H7 (cell line): ENCODE results near the gene GBP6. TPM values are rescaled to one million over a fixed set of nuclear protein-coding genes. Genes with fewer than 3 reads are reported as not detected.
"Not testable (repeated sequence)": the region's sequence is repeated elsewhere in the genome, so short reads cannot be mapped to it uniquely, and the experiment has no call there.

Source experiments
- DNase-seq: peaks from one replicate; pipeline ENCODE4 v3.0.0; 2012
- H3K27me3 ChIP-seq: 2 replicates; pipeline ENCODE4 v1.6.0; 2011; ENCODE audit warnings: mild to moderate bottlenecking, low read length; ENCODE audit not compliant: control insufficient read depth, insufficient read depth
- H3K36me3 ChIP-seq: replicated peaks from 2 replicates; pipeline ENCODE4 v1.5.1; 2011; ENCODE audit warnings: low read length; ENCODE audit not compliant: control insufficient read depth, insufficient read depth
- H3K4me3 ChIP-seq: 2 replicates; pipeline ENCODE4 v1.5.1; 2011; ENCODE audit warnings: low read depth, mild to moderate bottlenecking, control low read depth, low read length, moderate library complexity; ENCODE audit not compliant: insufficient read depth
- total RNA-seq: library from RNA; depleted of rRNA; stranded (reverse); fragments of >200 nt; shearing (Covaris generic); gene quantifications from 2 replicates; pipeline ENCODE4 v1.2.3, GENCODE V29; 2014; rRNA removed

Gene GBP6
- total RNA-seq, 1 experiment from 2014 or later: not detected

- Histone ChIP-seq H3K4me3 (no peak overlapping the region), H3K27me3 (no peaks in the 10 kb centered on the region), H3K36me3 (no peaks in the 10 kb centered on the region)
- DNase-seq: no peak
Observed at GRCh38 chr1:89394851-89395250, 31.0 kb downstream of the GBP6 start.

- no peak for DNase-seq
- no peaks in the 10 kb centered on the region for H3K27me3 ChIP-seq
- H3K4me3 ChIP-seq: no peak overlapping the region
- no peaks in the 10 kb centered on the region for H3K36me3 ChIP-seq
Observed at GRCh38 chr1:89396902-89397301, 33.0 kb downstream of the GBP6 start.

- H3K27me3 ChIP-seq: no peaks in the 10 kb centered on the region
- no peak overlapping the region for H3K4me3 ChIP-seq
- peak; percentile 7 for DNase-seq
- H3K36me3 ChIP-seq: no peaks in the 10 kb centered on the region
Observed at GRCh38 chr1:89405275-89405929, 41.5 kb downstream of the GBP6 start.

- Histone ChIP-seq H3K4me3 (no peak overlapping the region), H3K36me3 (no peaks in the 10 kb centered on the region), H3K27me3 (no peaks in the 10 kb centered on the region)
- DNase-seq: no peak
Observed at GRCh38 chr1:89407360-89407759, 43.5 kb downstream of the GBP6 start.

GRCh38 chr1:89407768-89408167 lies 43.9 kb downstream of the GBP6 start:
- not testable (repeated sequence) for H3K36me3 ChIP-seq, DNase-seq, H3K4me3 ChIP-seq, H3K27me3 ChIP-seq

- H3K36me3 ChIP-seq: no peaks in the 10 kb centered on the region
- H3K4me3 ChIP-seq: no peak overlapping the region
- no peaks in the 10 kb centered on the region for H3K27me3 ChIP-seq
- DNase-seq: no peak
Observed at GRCh38 chr1:89425056-89425455, 61.2 kb downstream of the GBP6 start.

GRCh38 chr1:89429062-89429461 lies 65.2 kb downstream of the GBP6 start:
- no peak for DNase-seq
- no peak overlapping the region for H3K4me3 ChIP-seq
- no peaks in the 10 kb centered on the region for H3K27me3 ChIP-seq
- no peaks in the 10 kb centered on the region for H3K36me3 ChIP-seq

GRCh38 chr1:89429681-89430080 lies 65.8 kb downstream of the GBP6 start:
- H3K36me3 ChIP-seq, H3K4me3 ChIP-seq, H3K27me3 ChIP-seq, DNase-seq: not testable (repeated sequence)

GRCh38 chr1:89433421-89433820 lies 69.6 kb downstream of the GBP6 start:
- H3K4me3 ChIP-seq: no peak overlapping the region
- no peaks in the 10 kb centered on the region for H3K36me3 ChIP-seq
- H3K27me3 ChIP-seq: no peaks in the 10 kb centered on the region
- DNase-seq: peak; percentile 2

- H3K4me3 ChIP-seq, H3K27me3 ChIP-seq, H3K36me3 ChIP-seq: not testable (repeated sequence)
- DNase-seq: peak; percentile 19
Observed at GRCh38 chr1:89434058-89434780, 70.4 kb downstream of the GBP6 start.

Other genes starting within 250 kb of the GBP6 start
- gene GBP2, start 237.9 kb upstream of the GBP6 start, total RNA-seq: 0.04 and 0.07 TPM in 2 replicates
- not detected in 2 replicates for gene GBP7, start 188.1 kb upstream of the GBP6 start, total RNA-seq
- gene GBP4, start 165.1 kb upstream of the GBP6 start, total RNA-seq: 0.07 TPM in 1 of 2 replicates, not detected in the other
- not detected in 2 replicates for gene GBP5, start 91.2 kb upstream of the GBP6 start, total RNA-seq
- gene LRRC8B, start 160.8 kb downstream of the GBP6 start, total RNA-seq: 15.9 and 18.0 TPM in 2 replicates